Upper lobe of right lung (tissue), 1 donor: Measurements from ENCODE around the gene TAF11L6. TPM values are rescaled to one million over a fixed set of nuclear protein-coding genes. Genes with fewer than 3 reads are reported as not detected.
"Not testable (repeated sequence)": the region's sequence is repeated elsewhere in the genome, so short reads cannot be mapped to it uniquely, and the experiment has no call there.

ENCODE experiments used
- ATAC-seq: fragments of 200-7000 bp; cut with Tn5 transposase; one replicate; pipeline ENCODE4 v1.9.1; 2020; ENCODE audit warnings: mild to moderate bottlenecking, moderate library complexity
- DNase-seq: peaks from one replicate; pipeline ENCODE4 v3.0.0-alpha.2; 2020
- H3K27ac ChIP-seq: fragments of 200-600 bp; one replicate; pipeline ENCODE4 v1.8.0; 2022
- H3K27me3 ChIP-seq: fragments of 200-600 bp; one replicate; pipeline ENCODE4 v1.8.0; 2022; ENCODE audit warnings: mild to moderate bottlenecking
- H3K36me3 ChIP-seq: fragments of 200-600 bp; one replicate; pipeline ENCODE4 v1.8.0; 2022
- H3K4me1 ChIP-seq: fragments of 200-600 bp; one replicate; pipeline ENCODE4 v1.8.0; 2022
- H3K4me3 ChIP-seq: fragments of 200-600 bp; one replicate; pipeline ENCODE4 v1.8.0; 2022; ENCODE audit warnings: mild to moderate bottlenecking
- H3K9me3 ChIP-seq: fragments of 200-600 bp; one replicate; pipeline ENCODE4 v1.8.0; 2022
- CTCF ChIP-seq: fragments of 200-600 bp; IDR thresholded peaks from one replicate; pipeline ENCODE4 v1.8.0; 2022; ENCODE audit warnings: antibody characterized with exemption
- intact Hi-C: fragments of 100-400 bp; cut with DNase I; formaldehyde crosslinking; loops from one replicate; pipeline ENCODE4 v1.11.0; 2022
- long read RNA-seq: library from polyadenylated mRNA; unstranded; transcript quantifications from one replicate; pipeline ENCODE4 v2.0.0, GENCODE V29; 2021
- total RNA-seq: library from RNA; stranded (reverse); fragmentation: NEBNext Ultra II Directional; extraction: Animal tissue kit (Norgen Biotek cat#: 25700); gene quantifications from one replicate; pipeline ENCODE4 v1.2.1, GENCODE V29; 2021
- donor health status: DM: no; HTN: yes; CAD: no; lungs with severe emphysema.

Gene TAF11L6
- not detected for total RNA-seq
- long read RNA-seq = 0 reads

- H3K27ac ChIP-seq, H3K36me3 ChIP-seq, DNase-seq, H3K4me3 ChIP-seq, H3K27me3 ChIP-seq, intact Hi-C loops, H3K9me3 ChIP-seq, ATAC-seq, H3K4me1 ChIP-seq: not testable (repeated sequence)
Measured at GRCh38 chr5:17528369-17528768, at the start of gene TAF11L6. Gene TAF11L6, plus strand, starts transcription at chr5:17528669.

- DNase-seq (no peak), ATAC-seq (no peak)
- Histone ChIP-seq H3K27ac (no peak overlapping the region), H3K9me3 (no peaks in the 10 kb centered on the region), H3K36me3 (no peaks in the 10 kb centered on the region), H3K27me3 (no peaks in the 10 kb centered on the region), H3K4me3 (no peak overlapping the region), H3K4me1 (no peaks in the 10 kb centered on the region)
- no peak for TF ChIP-seq CTCF
- intact Hi-C loops = no loop called here
Measured at GRCh38 chr5:17481378-17481777, 47.1 kb upstream of the TAF11L6 start.

- intact Hi-C loops = no loop called here
- Histone ChIP-seq H3K4me1 (no peaks in the 10 kb centered on the region), H3K9me3 (no peaks in the 10 kb centered on the region), H3K27ac (no peak overlapping the region), H3K4me3 (no peak overlapping the region), H3K36me3 (no peaks in the 10 kb centered on the region), H3K27me3 (no peaks in the 10 kb centered on the region)
- no peak for TF ChIP-seq CTCF
- DNase-seq (no peak), ATAC-seq (no peak)
Measured at GRCh38 chr5:17482790-17483189, 45.7 kb upstream of the TAF11L6 start.

- H3K27ac ChIP-seq, H3K9me3 ChIP-seq, ATAC-seq, DNase-seq, intact Hi-C loops, H3K4me1 ChIP-seq, H3K4me3 ChIP-seq, H3K36me3 ChIP-seq, H3K27me3 ChIP-seq: not testable (repeated sequence)
Measured at GRCh38 chr5:17486464-17487173, 41.9 kb upstream of the TAF11L6 start.

GRCh38 chr5:17487174-17487512, 41.3 kb upstream of the TAF11L6 start:
- H3K4me1 ChIP-seq = no peaks in the 10 kb centered on the region
- no peak overlapping the region for H3K4me3 ChIP-seq
- DNase-seq (no peak), ATAC-seq (no peak)
- no peak for TF ChIP-seq CTCF
- H3K27me3 ChIP-seq = no peaks in the 10 kb centered on the region
- intact Hi-C loops = no loop called here
- H3K36me3 ChIP-seq = no peaks in the 10 kb centered on the region
- H3K27ac ChIP-seq = no peak overlapping the region
- no peaks in the 10 kb centered on the region for H3K9me3 ChIP-seq

GRCh38 chr5:17491257-17491656, 37.2 kb upstream of the TAF11L6 start:
- DNase-seq, H3K36me3 ChIP-seq, ATAC-seq, H3K4me3 ChIP-seq, H3K9me3 ChIP-seq, intact Hi-C loops, H3K4me1 ChIP-seq, H3K27me3 ChIP-seq, H3K27ac ChIP-seq: not testable (repeated sequence)

GRCh38 chr5:17492770-17493169, 35.7 kb upstream of the TAF11L6 start:
- Histone ChIP-seq H3K27me3 (no peaks in the 10 kb centered on the region), H3K27ac (no peak overlapping the region), H3K36me3 (no peaks in the 10 kb centered on the region), H3K4me1 (no peaks in the 10 kb centered on the region), H3K9me3 (no peaks in the 10 kb centered on the region), H3K4me3 (no peak overlapping the region)
- intact Hi-C loops = no loop called here
- no peak for ATAC-seq
- DNase-seq = no peak
- no peak for TF ChIP-seq CTCF
